Embryonic facial prominence (tissue), 1 donor: ENCODE measurements around the gene GIMAP5.

Experiments used
- DNase-seq: peaks from one replicate; pipeline ENCODE4 v3.0.0-alpha.2; 2016; ENCODE audit errors: extremely low spot score

GIMAP5 gene

DNA sequence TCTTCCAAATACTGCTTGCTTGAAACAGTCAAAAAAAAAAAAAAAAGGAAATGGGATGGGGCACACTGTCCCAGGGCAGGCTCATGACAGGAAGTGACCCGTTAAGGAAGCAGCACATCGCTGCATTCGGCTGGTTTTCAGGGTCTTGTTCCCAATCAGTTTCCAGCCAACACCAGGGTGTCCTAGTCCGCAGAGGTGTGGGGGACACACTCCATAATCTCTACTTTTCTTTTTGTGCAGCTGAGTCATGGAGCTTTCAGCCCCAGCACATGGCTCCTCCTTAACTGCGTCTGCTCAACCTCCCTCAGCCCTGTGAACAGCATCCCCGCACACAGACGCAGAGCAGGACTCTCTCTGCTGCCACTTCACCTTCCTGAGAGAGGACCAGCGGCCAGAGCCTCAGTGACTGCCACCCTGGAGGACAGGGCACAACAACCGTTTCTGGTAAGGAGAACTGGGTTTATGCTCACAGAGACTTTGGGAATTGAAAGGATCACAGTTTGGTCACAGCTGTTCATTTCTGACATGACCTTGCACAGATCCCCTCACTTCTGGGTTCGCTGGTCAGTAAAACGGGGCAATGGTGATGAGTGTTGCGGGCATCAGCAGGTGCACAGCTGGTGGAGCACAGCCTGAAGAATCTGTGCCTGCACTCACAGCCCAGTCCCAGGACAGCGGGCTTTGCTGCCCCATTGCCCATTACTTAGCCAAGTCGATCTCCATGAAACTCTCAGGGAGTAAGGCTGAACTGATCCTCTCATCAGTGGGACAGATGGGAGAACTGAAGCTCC lies at the start of gene GIMAP5:
TSS of gene GIMAP5 (plus strand) at position 154 of the 791 bp plus-strand sequence. CDS start 3,467 bp downstream, outside the sequence.
- DNase-seq = no peak

DNA sequence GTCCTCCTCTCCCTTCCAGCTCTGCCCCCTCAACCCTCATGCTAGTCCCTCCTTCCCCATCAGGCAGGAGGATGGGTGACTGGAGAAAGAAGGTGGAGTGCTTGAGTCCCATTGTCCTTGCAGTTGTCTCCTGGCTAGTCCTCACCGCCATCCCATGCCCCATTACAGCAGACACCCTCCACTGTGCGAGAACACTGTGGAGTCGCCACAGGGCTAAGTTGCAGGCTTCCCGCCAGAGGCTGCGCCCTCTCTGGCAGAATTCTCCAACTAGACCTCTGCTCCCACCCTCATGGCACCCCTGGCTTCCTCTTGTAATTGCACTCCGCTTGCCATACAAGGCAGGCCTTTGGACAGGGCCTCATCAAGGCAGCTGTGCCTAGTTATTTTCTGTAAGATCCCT lies 48.6 kb upstream of the GIMAP5 start:
- no peak for DNase-seq

DNA sequence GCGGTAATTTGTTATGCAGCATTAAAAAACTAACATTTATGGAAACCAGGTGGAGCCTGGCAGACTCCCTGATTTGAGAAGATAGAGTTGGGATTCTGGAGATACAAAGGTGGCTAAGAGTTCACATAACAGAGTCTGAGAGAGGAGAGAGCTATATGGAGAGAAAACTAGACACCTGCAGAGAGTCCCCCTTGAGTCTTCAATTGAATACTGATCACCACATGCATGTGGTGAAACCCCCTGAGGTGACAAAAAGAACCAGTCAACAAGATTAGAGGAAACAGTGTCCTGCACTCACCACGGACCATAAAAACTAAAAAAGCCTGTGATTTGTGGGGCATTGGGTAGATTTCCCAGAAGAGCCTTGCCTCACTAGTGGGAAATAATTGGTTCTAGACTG lies 41.6 kb upstream of the GIMAP5 start:
- no peak for DNase-seq

DNA sequence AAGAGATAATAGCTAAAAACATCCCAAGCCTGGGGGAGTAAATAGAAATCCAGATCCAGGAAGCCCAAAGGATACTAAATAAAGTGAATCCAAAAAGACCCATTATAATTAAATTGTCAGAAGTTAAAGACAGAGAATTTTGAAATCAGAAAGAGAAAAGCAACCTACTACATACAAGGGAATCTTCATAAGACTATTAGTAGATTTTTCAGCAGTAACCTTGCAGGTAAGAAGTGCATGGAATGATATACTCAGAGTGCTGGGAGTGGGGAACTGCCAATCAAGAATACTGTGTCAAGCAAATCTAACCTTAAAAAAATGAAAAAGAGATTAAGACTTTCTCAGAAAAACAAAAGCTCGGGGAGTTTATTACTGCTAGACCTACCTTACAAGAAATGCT lies 34.0 kb upstream of the GIMAP5 start:
- DNase-seq = no peak

DNA sequence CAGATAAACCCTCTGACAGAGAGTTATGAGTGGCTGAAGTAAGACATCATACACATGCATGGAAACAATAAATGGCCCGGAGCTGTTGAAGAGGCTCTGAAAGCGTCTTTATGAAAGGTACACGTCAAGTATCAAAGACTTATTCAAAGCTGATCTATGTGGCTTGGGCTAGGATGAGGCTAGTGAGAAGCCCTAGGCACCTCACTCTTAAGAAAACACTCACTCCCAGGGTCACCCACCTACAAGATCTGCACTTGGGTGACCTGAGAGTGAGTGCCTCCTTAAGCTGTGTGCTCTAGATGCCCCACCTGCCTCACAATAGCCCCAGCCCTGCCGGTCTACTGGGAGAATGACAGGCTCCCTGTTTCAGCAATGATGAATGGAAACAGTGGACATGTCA lies 21.9 kb upstream of the GIMAP5 start:
- no peak for DNase-seq

DNA sequence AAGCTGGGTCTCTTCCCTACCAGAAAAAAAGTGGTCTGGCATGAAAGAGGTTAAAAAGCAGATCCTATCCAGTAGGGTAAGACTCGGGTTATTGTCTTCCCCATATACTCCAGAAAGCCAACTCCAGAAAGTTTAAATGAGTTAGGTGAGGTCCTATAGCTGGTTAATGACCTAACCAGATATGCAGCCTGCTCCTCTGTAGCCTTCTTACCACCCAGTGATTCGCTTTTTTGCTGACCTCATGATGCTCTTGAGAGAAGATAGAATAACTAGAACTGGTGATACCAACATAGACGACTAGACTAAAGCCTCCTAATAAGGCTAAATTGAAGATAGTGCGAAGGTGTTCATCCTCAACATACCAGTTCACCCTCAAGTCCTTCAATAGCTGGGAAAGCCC lies 21.5 kb upstream of the GIMAP5 start:
- DNase-seq = no peak

DNA sequence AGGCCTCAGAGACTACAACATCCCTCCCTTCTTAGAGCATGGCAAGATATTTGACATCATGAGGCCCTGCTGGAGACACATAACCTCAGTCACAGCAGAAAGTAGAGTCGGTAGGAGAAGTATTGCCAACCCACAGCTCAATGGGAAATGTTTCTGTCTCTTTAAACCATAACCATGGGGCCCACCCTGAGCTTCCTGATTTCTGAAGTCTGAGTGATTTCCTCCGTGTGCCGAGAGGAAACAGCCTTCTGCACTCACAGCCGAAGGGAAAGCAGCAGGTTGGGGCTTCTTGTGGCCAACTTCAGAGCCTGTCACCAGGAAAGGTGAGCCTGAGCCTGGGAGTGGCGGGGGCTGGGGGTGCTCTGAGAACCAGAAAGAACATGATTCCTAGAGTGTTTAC lies 20.9 kb upstream of the GIMAP5 start, which contains the start of gene GIMAP1:
TSS of gene GIMAP1 (plus strand) at position 246 of the 400 bp plus-strand sequence. CDS start 2,435 bp downstream, outside the sequence.
- no peak for DNase-seq

DNA sequence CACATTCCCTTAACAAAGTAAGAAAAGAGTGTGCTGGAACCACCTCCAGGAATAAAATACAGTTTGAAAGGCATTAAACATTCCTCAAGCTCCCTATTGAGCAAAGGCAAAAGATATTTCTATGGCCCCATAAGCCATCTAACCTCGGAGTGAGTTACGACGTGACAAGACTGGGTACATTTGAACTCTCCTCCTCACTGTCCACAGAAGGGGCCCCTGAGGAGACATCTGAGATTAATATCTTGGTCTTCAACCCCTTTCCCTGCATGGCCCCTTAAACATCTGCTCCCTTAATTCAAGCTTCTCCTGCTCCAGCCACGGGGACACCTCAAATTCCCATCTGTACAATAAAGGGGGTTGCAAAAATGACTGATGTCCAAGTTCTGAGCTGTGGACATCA lies 20.3 kb upstream of the GIMAP5 start:
- DNase-seq = no peak

DNA sequence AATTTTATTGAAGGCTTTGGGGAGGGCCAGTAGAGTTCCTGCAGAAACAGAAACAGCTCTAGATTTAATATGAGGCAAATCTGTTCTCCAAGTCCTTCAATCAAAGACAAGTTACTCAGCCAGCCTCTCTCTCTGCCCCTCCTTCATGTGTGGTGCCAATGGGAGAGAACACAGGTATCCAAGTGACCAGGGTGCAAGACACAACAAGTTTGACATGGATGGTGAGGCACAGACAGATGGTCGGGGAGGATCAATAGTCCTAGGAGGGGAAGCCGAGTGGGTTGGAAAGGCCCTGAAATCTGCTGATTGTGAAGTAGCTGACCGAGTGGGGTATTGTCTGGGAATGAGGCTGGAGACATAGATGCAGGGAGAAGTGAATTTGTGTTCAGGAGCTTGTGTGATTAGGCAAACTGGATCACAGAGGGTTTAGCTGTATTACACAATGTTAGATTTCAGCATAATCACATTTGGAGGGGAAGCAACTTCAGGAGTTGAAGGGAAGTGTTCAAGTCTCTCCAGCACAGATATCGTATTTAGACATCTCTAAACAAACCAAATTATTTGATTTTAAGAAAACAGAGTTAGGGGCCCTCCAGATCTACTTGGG lies 19.3 kb upstream of the GIMAP5 start:
- DNase-seq = no peak

DNA sequence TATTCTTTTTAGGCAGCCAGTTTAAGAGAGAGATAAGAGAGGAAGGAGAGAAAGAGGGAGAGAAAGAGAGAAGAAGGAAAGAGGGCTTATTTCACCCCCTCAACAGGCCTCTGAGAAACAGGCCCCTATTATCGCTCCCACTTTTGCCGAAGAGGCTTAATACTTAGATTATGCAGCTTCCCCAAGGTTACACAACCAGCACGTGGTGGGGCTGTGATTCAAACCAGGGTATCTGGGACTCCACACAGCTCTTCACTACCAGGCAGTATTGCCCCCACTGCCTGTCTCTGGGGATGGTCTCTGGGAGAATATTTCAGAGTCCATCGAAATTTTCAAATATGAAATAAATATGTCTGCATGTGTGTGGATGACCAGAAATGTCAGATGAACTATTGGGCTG lies 17.8 kb upstream of the GIMAP5 start:
- DNase-seq = no peak

DNA sequence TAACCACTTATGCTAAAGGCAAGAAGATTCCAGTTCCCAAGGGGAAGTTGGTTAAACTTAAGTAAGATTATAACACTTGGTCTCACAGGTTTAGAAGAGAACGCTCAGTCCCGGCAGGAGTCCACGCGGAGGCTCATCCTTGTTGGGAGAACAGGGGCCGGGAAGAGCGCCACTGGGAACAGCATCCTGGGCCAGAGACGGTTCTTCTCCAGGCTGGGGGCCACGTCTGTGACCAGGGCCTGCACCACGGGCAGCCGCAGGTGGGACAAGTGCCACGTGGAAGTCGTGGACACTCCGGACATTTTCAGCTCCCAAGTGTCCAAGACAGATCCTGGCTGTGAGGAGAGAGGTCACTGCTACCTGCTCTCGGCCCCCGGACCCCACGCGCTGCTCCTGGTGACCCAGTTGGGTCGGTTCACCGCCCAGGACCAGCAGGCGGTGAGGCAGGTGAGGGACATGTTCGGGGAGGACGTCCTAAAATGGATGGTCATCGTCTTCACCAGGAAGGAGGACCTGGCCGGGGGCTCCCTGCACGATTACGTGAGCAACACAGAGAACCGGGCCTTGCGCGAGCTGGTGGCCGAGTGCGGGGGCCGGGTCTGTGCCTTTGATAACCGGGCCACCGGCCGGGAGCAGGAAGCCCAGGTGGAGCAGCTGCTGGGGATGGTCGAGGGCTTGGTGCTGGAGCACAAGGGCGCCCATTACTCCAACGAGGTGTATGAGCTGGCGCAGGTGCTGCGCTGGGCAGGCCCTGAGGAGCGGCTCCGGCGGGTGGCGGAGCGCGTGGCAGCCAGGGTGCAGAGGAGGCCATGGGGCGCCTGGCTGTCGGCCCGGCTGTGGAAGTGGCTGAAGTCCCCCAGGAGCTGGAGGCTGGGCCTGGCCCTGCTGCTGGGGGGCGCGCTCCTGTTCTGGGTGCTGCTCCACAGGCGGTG lies 17.0 kb upstream of the GIMAP5 start:
- DNase-seq = no peak

DNA sequence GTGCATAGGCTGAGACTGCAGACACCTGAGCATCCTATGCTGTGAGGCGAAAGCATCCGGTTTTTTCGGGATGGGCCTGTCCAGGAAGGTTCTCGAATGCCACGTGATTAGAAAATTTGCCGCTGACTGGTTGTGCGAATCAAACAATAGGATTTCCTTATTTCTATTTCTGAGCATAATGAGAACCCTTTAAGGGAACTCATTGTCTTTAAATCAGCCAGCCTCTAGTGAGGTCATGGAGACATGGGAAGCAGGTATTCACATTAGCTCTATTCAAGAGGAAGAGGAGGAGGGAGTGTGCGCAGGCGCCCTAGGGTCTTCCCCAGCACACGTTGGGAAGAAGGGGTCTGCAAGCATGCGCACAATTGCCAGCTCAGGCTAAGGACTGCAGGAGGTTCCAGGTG lies 15.2 kb upstream of the GIMAP5 start:
- no peak for DNase-seq

DNA sequence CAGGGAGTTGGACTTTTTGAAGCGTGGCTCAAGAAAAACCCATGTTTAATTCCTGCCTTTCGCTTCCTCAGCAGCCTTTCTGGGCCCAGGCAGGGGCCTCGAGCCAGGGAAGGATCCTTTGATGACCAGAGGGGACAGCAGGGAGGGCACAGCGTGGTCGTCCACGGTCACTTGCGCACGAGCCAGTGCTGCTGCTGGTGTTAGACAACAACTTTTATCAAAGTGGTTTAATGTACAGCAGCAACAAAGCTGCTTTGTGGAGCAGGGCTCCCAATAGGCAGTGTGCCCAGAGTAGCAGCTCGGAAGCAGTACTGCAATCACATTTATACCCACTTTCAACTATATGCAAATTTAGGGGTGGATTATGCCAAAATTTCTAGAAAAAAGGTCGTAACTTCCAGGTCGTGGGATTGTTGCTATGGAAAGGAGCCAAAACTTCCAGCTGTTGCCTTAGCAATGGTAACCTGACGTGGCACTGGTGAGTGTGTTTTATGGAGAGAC lies 14.7 kb upstream of the GIMAP5 start:
- DNase-seq = no peak

DNA sequence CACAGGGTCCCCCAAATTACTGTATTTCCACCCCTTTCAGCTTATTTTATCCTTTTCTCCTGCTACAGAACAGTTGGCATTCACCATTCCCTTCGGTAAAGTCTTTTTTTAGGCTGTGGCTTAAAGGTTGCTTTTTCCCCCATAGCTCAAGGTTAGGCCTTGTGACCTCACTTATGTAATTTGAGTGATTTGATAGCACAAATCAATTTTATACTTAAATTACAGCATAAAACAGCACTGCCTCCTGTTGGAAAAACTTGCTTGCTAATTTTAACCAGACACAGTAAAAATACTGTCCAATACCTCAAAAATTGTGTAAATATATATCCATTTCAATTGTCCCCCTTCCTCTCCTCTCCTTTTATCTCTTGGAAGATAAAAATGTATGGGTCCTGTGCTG lies 13.8 kb upstream of the GIMAP5 start:
- DNase-seq = no peak

DNA sequence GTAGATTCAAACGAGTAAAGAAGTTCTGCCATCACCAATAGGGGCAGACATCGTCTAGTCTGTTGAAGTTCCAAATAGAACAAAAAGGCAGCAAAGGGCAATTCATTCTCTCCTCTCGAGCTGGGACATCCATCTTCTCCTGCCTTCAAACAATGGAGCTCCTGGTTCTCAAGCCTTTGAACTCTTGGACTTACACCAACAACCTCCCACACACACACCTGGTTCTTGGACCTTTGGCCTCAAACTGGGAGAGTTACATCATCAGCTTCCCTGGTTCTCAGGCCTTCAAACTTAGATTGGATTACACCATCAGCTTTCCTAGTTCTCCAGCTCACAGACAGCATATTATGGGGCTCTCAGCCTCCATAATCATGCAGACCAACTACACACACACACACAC lies 9.8 kb upstream of the GIMAP5 start:
- no peak for DNase-seq

DNA sequence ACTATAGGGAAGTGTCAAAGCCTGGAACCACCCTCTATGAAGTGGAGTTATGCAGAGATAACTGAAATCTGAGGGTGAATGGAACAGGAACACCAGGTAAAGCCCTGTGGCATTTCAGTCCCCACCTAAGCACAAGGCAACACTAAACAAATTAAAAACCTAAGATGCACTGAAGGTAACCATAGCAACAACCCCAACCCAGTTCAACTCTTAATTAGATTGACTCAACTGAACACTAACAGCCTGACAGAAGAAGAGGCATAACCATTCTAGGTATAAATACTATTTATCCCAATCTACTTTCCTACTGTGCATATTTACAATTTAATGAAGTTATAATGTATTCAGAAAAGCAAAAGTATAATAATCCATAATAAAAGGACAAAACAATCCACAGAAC lies 9.2 kb upstream of the GIMAP5 start:
- no peak for DNase-seq

DNA sequence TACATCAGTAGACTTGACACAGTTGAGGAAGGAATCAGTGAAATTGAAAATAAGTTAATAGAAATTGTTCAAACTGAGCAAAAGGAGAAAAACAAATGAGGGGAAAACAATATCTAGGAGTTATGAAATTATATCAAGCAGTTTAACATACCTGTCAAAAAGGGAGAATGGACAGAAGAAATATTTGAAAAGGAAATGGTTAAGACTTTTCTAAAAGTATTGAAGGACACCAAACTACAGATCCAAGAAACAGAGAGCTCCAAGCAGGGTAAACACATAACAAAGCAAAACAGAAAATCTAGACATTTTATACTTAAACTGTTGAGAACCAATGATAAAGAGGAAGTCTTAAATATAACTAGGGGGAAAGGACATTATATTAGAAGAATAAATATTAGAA lies 8.6 kb upstream of the GIMAP5 start:
- DNase-seq = no peak

DNA sequence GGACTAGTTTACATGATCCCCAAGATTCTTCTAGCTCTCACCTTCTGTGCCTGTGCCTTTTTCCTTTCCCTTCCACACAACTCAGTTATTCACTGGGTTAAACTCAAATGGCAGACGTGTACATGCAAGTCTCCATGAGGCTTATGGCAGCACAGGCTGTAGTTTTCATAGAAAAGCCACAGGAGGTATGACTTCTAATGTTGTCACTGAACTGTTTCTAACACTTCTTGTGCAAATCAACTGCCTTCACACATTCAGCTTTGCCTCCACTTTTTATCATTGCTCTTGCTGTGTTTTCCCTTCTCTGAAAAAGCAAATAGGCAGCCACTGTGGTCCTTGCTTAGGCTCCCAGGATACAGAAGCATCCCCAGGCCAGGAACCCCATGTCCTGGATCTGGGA lies 5.3 kb upstream of the GIMAP5 start:
- no peak for DNase-seq

DNA sequence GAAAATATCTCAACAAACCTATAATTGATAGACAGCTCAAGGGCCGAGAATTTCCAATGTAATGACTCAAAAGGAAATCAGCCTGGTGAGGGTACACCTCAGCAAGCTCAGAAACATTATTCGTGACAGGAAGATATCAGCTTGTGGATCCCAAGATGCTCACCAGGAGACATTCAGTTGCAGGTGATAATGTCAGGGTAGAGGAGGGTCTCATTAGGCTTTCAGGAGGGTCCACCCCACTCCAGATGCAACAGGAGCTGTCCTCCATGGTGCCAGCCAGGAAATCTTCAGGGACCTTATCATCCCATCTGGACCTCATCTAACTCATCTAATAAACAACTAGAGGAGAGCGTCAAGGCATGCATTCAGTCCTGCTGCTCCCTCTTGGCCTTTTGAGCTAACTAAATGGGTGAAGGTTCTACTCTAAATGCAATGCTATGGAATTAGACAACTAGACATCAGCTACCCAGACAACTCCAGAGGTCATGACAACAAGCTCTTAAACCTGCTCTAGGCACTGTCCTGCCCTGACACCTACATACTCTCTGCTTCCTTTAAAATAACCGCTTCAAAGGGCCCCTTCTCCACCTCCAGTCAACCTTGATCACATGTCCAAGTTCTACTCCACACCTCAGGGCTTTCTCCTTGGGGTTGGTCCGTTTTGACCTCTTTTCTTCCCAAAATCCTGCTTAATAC lies 4.3 kb upstream of the GIMAP5 start:
- no peak for DNase-seq

DNA sequence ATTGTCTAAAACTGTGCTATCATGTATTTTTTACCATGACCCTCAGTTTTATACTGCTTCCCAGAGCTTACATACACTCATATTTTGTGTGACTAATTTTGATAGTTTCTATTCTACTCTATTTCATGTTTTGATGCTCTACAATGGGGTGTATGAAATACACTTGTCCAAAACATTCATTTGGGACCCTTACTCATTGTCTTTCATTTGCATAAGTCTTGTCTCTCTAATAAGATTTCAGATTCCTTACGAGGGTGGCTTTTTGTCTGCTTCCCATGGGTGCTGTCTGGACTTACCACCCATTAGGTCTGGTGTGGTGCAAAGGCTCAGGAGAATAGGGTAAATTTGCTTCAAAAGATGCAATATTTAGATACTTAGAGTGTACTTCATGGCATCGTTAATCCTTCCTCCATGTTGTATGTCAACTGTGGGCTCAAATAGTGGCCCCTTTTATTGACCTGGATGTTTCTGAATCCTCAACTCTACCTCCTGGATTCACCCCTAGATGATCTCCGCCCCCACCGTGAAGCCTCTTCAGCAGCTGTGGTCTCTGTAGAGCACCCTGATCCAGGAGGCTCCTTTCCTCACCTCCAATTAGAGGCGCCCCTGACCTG lies 3.6 kb upstream of the GIMAP5 start:
- no peak for DNase-seq

DNA sequence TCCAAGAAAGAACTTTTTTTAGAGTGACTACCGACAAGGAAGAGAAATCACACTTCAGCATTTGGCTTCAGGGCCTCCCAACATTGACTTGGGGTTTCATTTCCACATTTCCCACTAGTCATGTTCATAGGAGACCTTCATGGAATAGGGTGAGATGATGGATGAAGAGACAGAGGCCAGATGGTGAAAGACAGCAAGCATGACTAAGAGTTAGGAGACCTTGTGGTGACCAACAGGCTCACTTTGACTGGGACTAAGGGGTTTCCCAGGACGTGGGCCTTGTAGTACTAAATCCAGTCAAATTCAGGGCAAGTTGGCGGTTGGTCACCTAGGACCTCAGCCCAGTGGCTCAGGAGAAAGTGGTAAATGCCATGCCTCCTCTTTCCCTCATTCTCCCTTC lies 3.0 kb upstream of the GIMAP5 start:
- no peak for DNase-seq
